Trophoblast cell (in vitro differentiated cells and primary cell): ENCODE measurements around the gene EHMT1.

Experiments used
- DNase-seq, 2 donors: peaks; one replicate each; pipeline ENCODE4 v3.0.0-alpha.2; 2016
- H2AFZ ChIP-seq: 2 replicates; pipeline ENCODE4 v1.6.1; 2013; ENCODE audit warnings: low read length, moderate library complexity, mild to moderate bottlenecking; ENCODE audit not compliant: insufficient read depth, poor library complexity
- H2AK5ac ChIP-seq: 2 replicates; pipeline ENCODE4 v1.6.1; 2013; ENCODE audit warnings: mild to moderate bottlenecking, low read length
- H2BK120ac ChIP-seq: 2 replicates; pipeline ENCODE4 v1.6.1; 2013; ENCODE audit warnings: low read length, mild to moderate bottlenecking, moderate library complexity; ENCODE audit not compliant: insufficient read depth, poor library complexity
- H2BK12ac ChIP-seq: 2 replicates; pipeline ENCODE4 v1.6.1; 2013; ENCODE audit warnings: mild to moderate bottlenecking, low read length, moderate library complexity
- H2BK5ac ChIP-seq: 2 replicates; pipeline ENCODE4 v1.6.1; 2013; ENCODE audit warnings: low read length, low read depth, moderate library complexity, mild to moderate bottlenecking; ENCODE audit not compliant: poor library complexity
- H3K14ac ChIP-seq: 2 replicates; pipeline ENCODE4 v1.6.1; 2013; ENCODE audit warnings: mild to moderate bottlenecking, low read length
- H3K18ac ChIP-seq: 2 replicates; pipeline ENCODE4 v1.6.1; 2013; ENCODE audit warnings: mild to moderate bottlenecking, low read length
- H3K23ac ChIP-seq: 2 replicates; pipeline ENCODE4 v1.6.1; 2013; ENCODE audit warnings: low read length
- H3K27ac ChIP-seq: 2 replicates; pipeline ENCODE4 v1.5.1; 2013; ENCODE audit warnings: low read depth, mild to moderate bottlenecking, inconsistent platforms, low read length, moderate library complexity
- H3K27me3 ChIP-seq: 2 replicates; pipeline ENCODE4 v1.6.1; 2013; ENCODE audit warnings: inconsistent platforms, mild to moderate bottlenecking, low read length, moderate library complexity; ENCODE audit not compliant: insufficient read depth
- H3K36me3 ChIP-seq, 2 experiments: 1 replicate in 1 of 2; 2 replicates in 1 of 2; pipeline ENCODE4 v1.6.1; 2013; ENCODE audit warnings: low read length in 2 of 2, mild to moderate bottlenecking in 2 of 2, moderate library complexity in 1 of 2; ENCODE audit not compliant: insufficient read depth in 2 of 2, control insufficient read depth in 1 of 2
- H3K4ac ChIP-seq: 2 replicates; pipeline ENCODE4 v1.6.1; 2013; ENCODE audit warnings: low read depth, mild to moderate bottlenecking, low read length, moderate library complexity
- H3K4me1 ChIP-seq, 2 experiments: 1 replicate in 1 of 2; 2 replicates in 1 of 2; pipeline ENCODE4 v1.6.1; 2013; ENCODE audit warnings: low read length in 2 of 2, mild to moderate bottlenecking in 2 of 2, moderate library complexity in 1 of 2; ENCODE audit not compliant: insufficient read depth in 2 of 2, control insufficient read depth in 1 of 2
- H3K4me2 ChIP-seq: 2 replicates; pipeline ENCODE4 v1.6.1; 2013; ENCODE audit warnings: inconsistent platforms, mild to moderate bottlenecking, low read length, moderate library complexity
- H3K4me3 ChIP-seq: 2 replicates; pipeline ENCODE4 v1.5.1; 2013; ENCODE audit warnings: mild to moderate bottlenecking, low read depth, low read length, inconsistent platforms
- H3K79me1 ChIP-seq: one replicate; pipeline ENCODE4 v1.6.1; 2013; ENCODE audit warnings: low read length
- H3K79me2 ChIP-seq: 2 replicates; pipeline ENCODE4 v1.6.1; 2013; ENCODE audit warnings: low read length, mild to moderate bottlenecking; ENCODE audit not compliant: control insufficient read depth, insufficient read depth, poor library complexity
- H3K9ac ChIP-seq: 2 replicates; pipeline ENCODE4 v1.6.1; 2013; ENCODE audit warnings: mild to moderate bottlenecking, low read length
- H3K9me3 ChIP-seq: 2 replicates; pipeline ENCODE4 v1.6.1; 2013; ENCODE audit warnings: low read depth, mild to moderate bottlenecking, control low read depth, inconsistent platforms, low read length; ENCODE audit not compliant: insufficient read depth
- H4K12ac ChIP-seq: 2 replicates; pipeline ENCODE4 v1.6.1; 2013; ENCODE audit warnings: low read depth, mild to moderate bottlenecking, low read length, moderate library complexity
- H4K8ac ChIP-seq: 2 replicates; pipeline ENCODE4 v1.6.1; 2013; ENCODE audit warnings: low read depth, mild to moderate bottlenecking, low read length, moderate library complexity
- H4K91ac ChIP-seq: one replicate; pipeline ENCODE4 v1.6.1; 2013; ENCODE audit warnings: low read depth, mild to moderate bottlenecking, low read length, moderate library complexity
- WGBS: extraction: QIAGEN DNeasy Blood & Tissue Kit; methylation state at CpG from one replicate; pipeline ENCODE4 v1.1.7; 2013; ENCODE audit warnings: missing lambda C conversion rate; ENCODE audit not compliant: insufficient read length, insufficient coverage; ENCODE audit errors: extremely low coverage; 5-methylcytosine and 5-hydroxymethylcytosine counted together

Gene EHMT1

GRCh38 chr9:137763271-137763955 lies 144.6 kb downstream of the EHMT1 start:
- H4K91ac ChIP-seq = no peak overlapping the region
- no peak overlapping the region for H3K4ac ChIP-seq
- no peak overlapping the region for H2AK5ac ChIP-seq
- H3K79me2 ChIP-seq = no peaks in the 10 kb centered on the region
- no peaks in the 10 kb centered on the region for H3K9me3 ChIP-seq
- no peaks in the 10 kb centered on the region for H3K27me3 ChIP-seq
- H3K14ac ChIP-seq = no peak overlapping the region
- DNase-seq = no peak
- peaks cover 44 to 46% of the 10 kb centered on the region in 2 experiments for H3K36me3 ChIP-seq
- H3K18ac ChIP-seq = no peak overlapping the region
- no peak overlapping the region for H3K9ac ChIP-seq
- no peak overlapping the region for H3K23ac ChIP-seq
- H3K4me1 ChIP-seq = no peaks in the 10 kb centered on the region
- no peak overlapping the region for H2BK12ac ChIP-seq
- no peak overlapping the region for H3K4me2 ChIP-seq
- no CpG with 5 or more reads among the region's 29 CpGs for WGBS
- H3K79me1 ChIP-seq = no peaks in the 10 kb centered on the region
- H2AFZ ChIP-seq = no peak overlapping the region
- no peak overlapping the region for H2BK120ac ChIP-seq
- H3K4me3 ChIP-seq = no peak overlapping the region
- no peak overlapping the region for H3K27ac ChIP-seq
- H2BK5ac ChIP-seq = no peak overlapping the region
- H4K12ac ChIP-seq = no peak overlapping the region
- no peak overlapping the region for H4K8ac ChIP-seq

- no peaks in the 10 kb centered on the region for H3K9me3 ChIP-seq
- H2BK12ac ChIP-seq = no peak overlapping the region
- no peak overlapping the region for H2AK5ac ChIP-seq
- no peak overlapping the region for H3K4ac ChIP-seq
- H2BK120ac ChIP-seq = no peak overlapping the region
- no CpG with 5 or more reads among the region's 17 CpGs for WGBS
- no peak for DNase-seq
- no peak overlapping the region for H4K91ac ChIP-seq
- H3K4me1 ChIP-seq = no peaks in the 10 kb centered on the region
- no peaks in the 10 kb centered on the region for H3K79me2 ChIP-seq
- H3K36me3 ChIP-seq = peaks cover 42 to 43% of the 10 kb centered on the region in 2 experiments
- no peak overlapping the region for H3K27ac ChIP-seq
- H3K4me3 ChIP-seq = no peak overlapping the region
- no peak overlapping the region for H3K9ac ChIP-seq
- no peak overlapping the region for H3K18ac ChIP-seq
- H2AFZ ChIP-seq = no peak overlapping the region
- no peak overlapping the region for H4K12ac ChIP-seq
- no peak overlapping the region for H3K4me2 ChIP-seq
- H3K23ac ChIP-seq = no peak overlapping the region
- H3K27me3 ChIP-seq = no peaks in the 10 kb centered on the region
- H3K14ac ChIP-seq = no peak overlapping the region
- H3K79me1 ChIP-seq = no peaks in the 10 kb centered on the region
- no peak overlapping the region for H4K8ac ChIP-seq
- H2BK5ac ChIP-seq = no peak overlapping the region
These were observed 145.4 kb downstream of the EHMT1 start for GRCh38 chr9:137764171-137764671.

- Histone ChIP-seq H3K4me1 (no peaks in the 10 kb centered on the region), H2BK5ac (no peak overlapping the region), H3K27me3 (no peaks in the 10 kb centered on the region), H2BK120ac (no peak overlapping the region), H4K91ac (no peak overlapping the region), H4K8ac (no peak overlapping the region), H3K4me2 (no peak overlapping the region), H3K9me3 (no peaks in the 10 kb centered on the region), H3K4ac (no peak overlapping the region), H3K23ac (no peak overlapping the region), H4K12ac (no peak overlapping the region), H3K14ac (no peak overlapping the region), H3K9ac (no peak overlapping the region), H2BK12ac (no peak overlapping the region), H3K4me3 (no peak overlapping the region), H3K27ac (no peak overlapping the region), H3K79me2 (no peaks in the 10 kb centered on the region), H2AFZ (no peak overlapping the region), H3K79me1 (no peaks in the 10 kb centered on the region), H3K36me3 (peaks cover 37 to 41% of the 10 kb centered on the region in 2 experiments), H2AK5ac (no peak overlapping the region), H3K18ac (no peak overlapping the region)
- no CpG with 5 or more reads among the region's 13 CpGs for WGBS
- no peak for DNase-seq
These were observed 146.2 kb downstream of the EHMT1 start for GRCh38 chr9:137764981-137765380.

- H4K12ac ChIP-seq = no peak overlapping the region
- H3K4me2 ChIP-seq = no peak overlapping the region
- H3K79me1 ChIP-seq = no peaks in the 10 kb centered on the region
- H2AK5ac ChIP-seq = no peak overlapping the region
- no peak overlapping the region for H2BK12ac ChIP-seq
- no peaks in the 10 kb centered on the region for H3K79me2 ChIP-seq
- WGBS = no CpG with 5 or more reads among the region's 13 CpGs
- no peak overlapping the region for H3K27ac ChIP-seq
- H3K23ac ChIP-seq = no peak overlapping the region
- no peaks in the 10 kb centered on the region for H3K27me3 ChIP-seq
- H2BK120ac ChIP-seq = no peak overlapping the region
- no peak overlapping the region for H2BK5ac ChIP-seq
- H3K36me3 ChIP-seq = peaks cover 38 to 44% of the 10 kb centered on the region in 2 experiments
- H4K8ac ChIP-seq = no peak overlapping the region
- no peak overlapping the region for H3K14ac ChIP-seq
- no peak overlapping the region for H3K18ac ChIP-seq
- H3K4ac ChIP-seq = no peak overlapping the region
- peaks cover 2% of the 10 kb centered on the region for H3K9me3 ChIP-seq
- no peak overlapping the region for H3K9ac ChIP-seq
- no peak overlapping the region for H3K4me3 ChIP-seq
- H3K4me1 ChIP-seq = no peaks in the 10 kb centered on the region
- DNase-seq = no peak
- H2AFZ ChIP-seq = no peak overlapping the region
- no peak overlapping the region for H4K91ac ChIP-seq
These were observed 146.7 kb downstream of the EHMT1 start for GRCh38 chr9:137765536-137765935.
